ACC112 (cell line): Measurements from ENCODE around the gene PICK1.

Experiments
- H2AFZ ChIP-seq: fragments of 200-600 bp; sonication (generic); one replicate; pipeline ENCODE4 v1.6.0; 2017; ENCODE audit warnings: antibody characterized with exemption, low read length; ENCODE audit not compliant: unreplicated experiment
- H3K27ac ChIP-seq: fragments of 200-600 bp; sonication (generic); 2 replicates; pipeline ENCODE4 v1.5.1; 2014; ENCODE audit warnings: low read depth, mild to moderate bottlenecking, antibody characterized with exemption, low read length, moderate library complexity
- H3K27me3 ChIP-seq: fragments of 200-600 bp; sonication (generic); 2 replicates; pipeline ENCODE4 v1.6.1; 2014; ENCODE audit warnings: mild to moderate bottlenecking, antibody characterized with exemption, low read length, moderate library complexity, mixed read lengths; ENCODE audit not compliant: insufficient read depth
- H3K36me3 ChIP-seq: fragments of 200-600 bp; sonication (generic); 2 replicates; pipeline ENCODE4 v1.6.1; 2016; ENCODE audit warnings: mild to moderate bottlenecking, antibody characterized with exemption, low read length, moderate library complexity, mixed read lengths; ENCODE audit not compliant: insufficient read depth
- H3K4me1 ChIP-seq: fragments of 200-600 bp; sonication (generic); one replicate; pipeline ENCODE4 v1.6.1; 2016; ENCODE audit warnings: low read length, mixed read lengths; ENCODE audit not compliant: insufficient read depth, unreplicated experiment, control insufficient read depth
- H3K4me3 ChIP-seq: fragments of 200-600 bp; sonication (generic); 2 replicates; pipeline ENCODE4 v1.5.1; 2014; ENCODE audit warnings: mild to moderate bottlenecking, low read depth, low read length
- H3K79me2 ChIP-seq: fragments of 200-600 bp; sonication (generic); one replicate; pipeline ENCODE4 v1.6.0; 2016; ENCODE audit warnings: low read length; ENCODE audit not compliant: control insufficient read depth, unreplicated experiment, insufficient read depth

The PICK1 gene

DNA sequence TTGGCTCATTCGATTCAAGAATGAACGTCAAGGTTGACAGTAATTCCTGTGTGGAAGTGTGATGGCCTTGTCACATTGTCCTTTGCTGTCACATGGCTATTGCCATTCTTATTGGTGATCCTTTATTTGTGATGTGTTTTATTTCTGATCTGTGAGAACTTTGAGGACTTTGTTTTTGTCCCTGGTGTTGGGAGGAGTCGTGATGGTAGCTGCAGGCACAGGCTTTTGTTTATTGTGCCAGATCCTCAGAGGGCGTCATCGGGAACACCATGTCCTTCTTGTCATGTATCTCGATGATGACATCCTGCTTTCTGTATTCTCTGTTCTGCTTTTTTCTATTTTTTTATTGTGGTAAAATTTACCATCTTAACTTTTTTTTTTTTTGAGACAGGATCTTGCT is 5.6 kb downstream of the PICK1 start:
- Histone ChIP-seq H2AFZ (no peak overlapping the region), H3K4me3 (no peak overlapping the region), H3K4me1 (no peaks in the 10 kb centered on the region), H3K27me3 (no peaks in the 10 kb centered on the region), H3K79me2 (no peaks in the 10 kb centered on the region), H3K36me3 (no peaks in the 10 kb centered on the region), H3K27ac (no peak overlapping the region)

DNA sequence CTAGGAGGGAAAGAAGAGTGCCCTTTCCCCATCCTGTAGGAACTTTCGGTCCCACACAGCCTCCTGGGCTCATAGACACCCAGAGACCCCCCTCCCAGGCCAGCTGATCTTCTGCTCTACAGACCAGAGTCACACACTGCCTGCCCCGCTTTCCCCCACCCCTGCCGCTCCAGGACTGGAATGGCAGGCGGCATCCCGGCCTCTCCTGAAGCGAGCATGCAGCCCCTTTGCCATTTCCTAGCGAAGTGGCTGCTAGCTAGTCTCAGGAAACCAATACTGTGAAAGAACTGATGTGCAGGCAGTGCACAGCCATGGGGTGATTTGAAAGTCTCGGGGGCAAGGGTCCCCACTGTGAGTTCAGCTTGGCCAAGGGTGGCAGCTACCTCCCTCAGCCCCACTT is 8.3 kb downstream of the PICK1 start:
- Histone ChIP-seq H3K4me1 (no peaks in the 10 kb centered on the region), H3K27me3 (no peaks in the 10 kb centered on the region), H3K4me3 (no peak overlapping the region), H3K79me2 (no peaks in the 10 kb centered on the region), H2AFZ (no peak overlapping the region), H3K27ac (no peak overlapping the region), H3K36me3 (no peaks in the 10 kb centered on the region)

DNA sequence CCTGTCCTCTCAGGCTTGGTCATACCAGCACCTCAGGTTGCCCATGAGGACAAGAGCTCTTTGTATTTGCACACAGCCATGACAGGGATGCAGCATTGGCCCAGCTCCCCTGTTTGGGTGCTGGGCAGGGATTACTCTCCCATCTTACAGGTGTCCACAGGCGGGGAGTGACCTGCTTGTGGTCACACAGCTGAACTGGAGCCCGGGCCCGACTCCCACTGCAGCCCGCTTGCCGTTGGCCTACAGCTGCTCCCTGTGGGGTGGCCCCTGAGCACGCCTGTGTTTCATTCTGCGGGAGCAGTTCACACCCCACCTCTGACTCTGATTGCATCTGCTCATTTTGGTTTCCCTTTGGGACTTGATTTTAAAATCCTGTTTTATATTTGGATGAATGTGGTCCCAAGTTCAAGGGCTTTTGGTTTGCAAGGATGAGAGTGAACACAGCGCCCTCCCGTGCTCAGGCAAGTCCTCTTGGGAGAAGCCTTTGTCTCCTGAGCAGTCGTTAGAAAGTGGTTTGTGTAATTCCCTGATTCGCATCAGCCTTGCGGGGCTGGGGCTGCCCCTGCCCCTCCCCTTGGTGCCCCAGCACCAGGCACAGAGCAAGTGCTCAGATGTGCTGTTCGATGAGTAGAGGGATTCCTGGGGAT is 9.3 kb downstream of the PICK1 start:
- Histone ChIP-seq H2AFZ (no peak overlapping the region), H3K27me3 (no peaks in the 10 kb centered on the region), H3K4me1 (no peaks in the 10 kb centered on the region), H3K79me2 (no peaks in the 10 kb centered on the region), H3K36me3 (no peaks in the 10 kb centered on the region), H3K4me3 (no peak overlapping the region), H3K27ac (no peak overlapping the region)

DNA sequence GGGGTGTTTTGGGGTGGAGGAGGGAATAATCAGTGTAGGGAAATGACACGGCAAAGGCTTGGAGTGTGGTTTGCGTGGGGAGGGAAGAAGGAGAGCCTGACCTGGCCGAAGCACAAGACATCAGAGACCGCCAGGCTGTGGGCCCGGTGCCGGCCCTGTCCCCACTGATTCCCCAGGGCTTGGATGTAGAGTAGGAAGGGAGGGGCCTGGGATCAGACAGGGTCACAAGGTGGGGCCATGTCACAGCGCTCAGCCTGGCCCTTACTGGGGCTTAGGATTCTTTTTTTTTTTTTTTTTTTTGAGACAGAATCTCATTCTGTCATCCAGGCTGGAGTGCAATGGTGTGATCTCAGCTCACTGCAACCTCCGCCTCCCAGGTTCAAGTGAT is 9.8 kb downstream of the PICK1 start:
- no peaks in the 10 kb centered on the region for H3K4me1 ChIP-seq
- no peak overlapping the region for H3K27ac ChIP-seq
- H3K27me3 ChIP-seq = no peaks in the 10 kb centered on the region

DNA sequence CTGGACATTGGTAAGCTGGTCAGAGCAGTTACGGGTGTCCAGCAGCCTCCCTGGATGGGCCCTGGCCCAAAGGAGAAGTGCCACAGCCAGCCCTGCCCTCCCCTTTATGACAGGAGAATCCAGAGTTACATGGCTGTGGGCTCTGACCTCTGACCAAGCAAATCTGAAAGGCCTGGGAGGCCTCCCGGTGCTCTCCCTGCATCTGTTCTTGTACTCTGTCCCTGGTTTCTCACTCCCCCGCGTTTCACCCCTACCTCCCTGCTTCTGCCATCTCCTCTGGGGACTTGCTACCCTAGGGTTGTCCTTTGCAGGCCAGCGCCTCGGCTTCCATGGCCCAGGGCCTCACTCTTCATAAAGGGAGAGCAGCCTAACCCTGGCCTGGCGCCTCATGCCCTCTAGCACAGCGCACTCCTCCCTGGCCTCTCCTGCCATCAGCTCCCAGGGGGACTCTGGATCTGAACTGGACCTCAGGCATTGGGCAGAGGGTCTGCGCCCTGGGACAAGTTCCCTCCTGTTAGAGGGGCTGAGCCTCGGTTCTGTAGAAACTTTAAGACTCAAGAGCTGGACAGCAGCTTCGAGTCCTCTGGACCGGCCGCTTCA is 10.7 kb downstream of the PICK1 start:
- no peak overlapping the region for H3K4me3 ChIP-seq
- no peak overlapping the region for H3K27ac ChIP-seq
- H2AFZ ChIP-seq = no peak overlapping the region
- no peaks in the 10 kb centered on the region for H3K36me3 ChIP-seq
- no peaks in the 10 kb centered on the region for H3K79me2 ChIP-seq
- no peaks in the 10 kb centered on the region for H3K4me1 ChIP-seq
- H3K27me3 ChIP-seq = no peaks in the 10 kb centered on the region

More for the DNA sequence above, 9.8 kb downstream of the PICK1 start:
- Histone ChIP-seq H2AFZ (no peak overlapping the region), H3K36me3 (no peaks in the 10 kb centered on the region), H3K4me3 (no peak overlapping the region), H3K79me2 (no peaks in the 10 kb centered on the region)

DNA sequence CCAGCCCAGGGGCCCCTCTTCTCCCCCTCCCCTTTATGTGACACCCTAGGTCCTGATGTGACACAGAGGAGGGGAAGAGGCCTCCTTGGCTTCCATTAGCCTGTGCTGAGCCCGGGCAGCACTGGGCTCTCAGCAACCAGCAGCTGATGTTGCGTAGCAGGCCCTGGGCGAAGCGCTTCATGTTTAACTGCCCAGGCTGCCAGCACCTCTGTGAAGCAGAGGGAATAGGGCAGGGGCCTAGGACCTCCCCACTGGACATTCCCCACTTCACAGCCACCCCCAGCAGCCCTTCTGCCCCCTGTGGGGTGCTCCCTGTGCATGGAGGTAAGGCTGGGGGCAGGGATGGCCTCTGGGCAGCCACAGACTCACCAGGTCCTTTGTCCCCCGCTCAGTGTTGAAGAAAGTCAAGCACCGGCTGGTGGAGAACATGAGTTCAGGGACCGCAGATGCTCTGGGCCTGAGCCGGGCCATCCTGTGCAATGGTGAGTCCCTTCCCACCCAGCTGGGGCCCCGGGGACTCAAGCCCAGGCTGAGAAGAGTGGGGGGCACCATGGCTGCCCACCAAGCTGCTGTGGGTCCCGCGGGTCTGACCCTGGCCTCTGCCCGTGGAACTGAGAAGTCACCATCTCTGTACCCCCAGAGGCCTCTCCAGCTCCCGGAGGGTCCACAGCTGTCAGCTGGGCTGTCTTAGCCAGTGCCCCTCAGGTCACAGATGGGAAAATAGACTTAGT is 11.6 kb downstream of the PICK1 start:
- Histone ChIP-seq H3K79me2 (no peaks in the 10 kb centered on the region), H3K4me1 (no peaks in the 10 kb centered on the region), H3K27ac (no peak overlapping the region), H2AFZ (no peak overlapping the region), H3K36me3 (no peaks in the 10 kb centered on the region), H3K4me3 (no peak overlapping the region), H3K27me3 (no peaks in the 10 kb centered on the region)

DNA sequence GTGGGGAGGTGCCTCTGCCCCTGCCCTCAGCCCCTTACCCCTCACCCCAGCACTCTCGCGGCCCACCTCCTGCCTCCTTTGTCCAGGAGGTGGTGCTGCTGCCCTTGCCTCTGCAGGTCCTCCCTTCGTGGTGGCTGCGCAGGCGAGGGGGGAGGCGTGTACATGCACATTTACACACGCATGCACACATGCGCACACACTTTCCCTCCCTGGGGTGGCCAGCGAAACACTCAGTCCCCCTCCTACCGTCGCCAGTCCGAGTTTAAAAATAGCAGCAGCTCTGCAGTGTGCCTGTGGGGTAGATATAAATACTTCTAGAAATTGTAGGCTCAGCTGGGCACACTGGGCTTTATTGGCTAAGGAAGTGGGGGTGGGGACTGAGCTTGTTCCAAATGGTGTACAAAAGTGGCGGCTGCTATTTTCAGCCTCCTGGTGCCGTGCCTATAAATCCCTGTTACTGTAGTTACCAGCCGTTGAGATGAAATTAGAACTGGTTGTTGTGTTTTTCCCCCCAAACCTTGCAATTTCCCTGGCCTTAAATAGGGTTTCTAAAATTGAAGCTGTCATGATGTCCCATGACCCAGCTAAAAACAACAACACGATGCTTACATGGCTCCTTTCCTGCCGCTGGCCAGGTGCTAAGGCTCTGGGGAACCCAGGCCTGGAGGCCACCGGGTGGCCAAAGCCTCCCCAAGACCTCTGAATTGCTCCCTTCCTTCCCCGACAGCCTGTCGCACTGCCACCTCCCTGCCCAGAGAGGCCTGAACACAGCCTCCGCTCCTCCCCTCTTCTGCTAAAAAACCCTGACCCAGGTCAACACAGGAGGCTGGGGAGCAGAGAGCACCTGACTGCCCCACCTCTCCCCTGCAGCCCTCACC is 12.4 kb downstream of the PICK1 start:
- Histone ChIP-seq H3K4me3 (no peak overlapping the region), H2AFZ (no peak overlapping the region), H3K4me1 (no peaks in the 10 kb centered on the region), H3K36me3 (no peaks in the 10 kb centered on the region), H3K27ac (no peak overlapping the region), H3K27me3 (no peaks in the 10 kb centered on the region), H3K79me2 (no peaks in the 10 kb centered on the region)

DNA sequence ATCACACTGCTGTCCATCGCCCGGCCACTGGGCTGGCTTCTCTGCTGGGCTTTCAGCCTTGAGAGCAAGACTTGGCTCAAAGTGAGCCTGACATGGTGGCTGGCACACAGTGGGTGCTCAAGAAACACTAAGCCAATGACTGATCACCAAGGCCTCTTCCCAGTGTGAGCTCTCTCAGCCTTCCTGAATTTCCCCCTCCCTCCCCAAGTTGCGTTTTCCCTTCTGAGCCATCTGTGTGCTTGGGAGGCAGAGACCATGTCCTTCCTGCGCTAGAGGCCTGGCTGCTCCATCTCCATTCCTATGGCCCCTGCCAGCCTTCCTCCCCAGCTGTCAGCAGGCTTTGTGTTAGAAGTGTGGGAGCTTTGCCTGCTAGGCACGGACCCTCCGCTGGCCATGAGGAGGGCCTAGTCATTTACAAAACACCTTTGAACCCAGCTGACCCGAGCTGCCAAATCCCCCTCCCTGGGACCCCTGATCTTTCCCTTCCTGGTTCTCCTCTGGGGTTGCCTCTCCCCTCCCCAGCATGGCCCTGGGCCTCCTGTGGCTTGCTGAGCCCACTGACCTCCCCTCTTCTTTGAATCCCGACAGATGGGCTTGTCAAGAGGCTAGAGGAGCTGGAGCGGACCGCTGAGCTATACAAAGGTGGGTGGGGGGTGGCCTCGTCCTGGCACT is 13.2 kb downstream of the PICK1 start:
- Histone ChIP-seq H3K27ac (no peak overlapping the region), H3K79me2 (no peaks in the 10 kb centered on the region), H3K36me3 (no peaks in the 10 kb centered on the region), H3K27me3 (no peaks in the 10 kb centered on the region), H2AFZ (no peak overlapping the region), H3K4me3 (no peak overlapping the region), H3K4me1 (no peaks in the 10 kb centered on the region)

DNA sequence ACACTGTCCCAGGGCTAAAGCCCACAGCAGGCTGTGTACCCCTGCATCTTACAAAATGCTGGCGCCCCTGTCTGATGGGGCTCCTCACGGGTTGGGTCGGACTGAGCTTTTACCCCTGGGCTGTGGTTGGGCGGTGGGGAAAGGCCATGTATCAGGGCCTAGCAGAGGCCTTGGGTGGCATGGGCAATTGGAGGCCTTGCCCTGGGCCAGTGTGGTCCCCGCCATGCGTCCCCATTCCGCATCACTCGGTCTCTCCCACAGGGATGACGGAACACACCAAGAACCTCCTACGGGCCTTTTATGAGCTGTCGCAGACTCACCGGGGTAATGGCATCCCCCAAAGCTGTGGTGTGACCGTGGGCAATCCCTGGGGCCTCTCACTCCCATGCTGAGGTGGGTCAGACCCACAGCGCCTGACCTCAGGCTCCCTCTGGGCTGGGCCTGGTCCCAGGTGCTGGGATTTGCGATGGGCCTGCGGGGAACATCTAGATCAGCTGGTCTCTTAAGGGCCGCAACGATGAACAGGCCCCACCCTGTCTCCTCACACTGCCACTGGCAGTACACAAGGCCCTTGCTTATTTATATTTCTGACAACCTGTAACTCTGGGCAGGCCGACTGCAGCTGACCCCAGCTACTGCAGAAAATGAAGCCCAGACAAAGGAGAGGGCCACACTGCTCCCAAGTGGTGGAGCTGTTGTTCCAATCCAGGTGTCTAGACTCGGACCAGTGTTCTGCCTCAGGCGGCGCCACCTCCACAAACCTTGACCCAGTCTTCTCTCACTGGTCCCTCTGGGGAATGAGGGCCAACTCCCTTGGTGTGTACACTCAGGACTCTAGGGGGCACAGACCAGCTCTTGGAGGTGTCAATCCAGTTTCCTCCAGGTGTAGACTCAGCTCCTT is 14.5 kb downstream of the PICK1 start:
- no peaks in the 10 kb centered on the region for H3K27me3 ChIP-seq
- no peaks in the 10 kb centered on the region for H3K4me1 ChIP-seq
- no peaks in the 10 kb centered on the region for H3K36me3 ChIP-seq
- no peak overlapping the region for H2AFZ ChIP-seq
- H3K27ac ChIP-seq = no peak overlapping the region
- no peaks in the 10 kb centered on the region for H3K79me2 ChIP-seq
- H3K4me3 ChIP-seq = no peak overlapping the region
